IPS DF 6.9 (cell line): ENCODE data around the gene RETSAT.
"Not testable (repeated sequence)": the region's sequence is repeated elsewhere in the genome, so short reads cannot be mapped to it uniquely, and the experiment has no call there.

Experiments
- DNase-seq: peaks from one replicate; pipeline ENCODE4 v3.0.0-alpha.2; 2013; ENCODE audit warnings: low read depth, low spot score
- H3K27ac ChIP-seq: one replicate; pipeline ENCODE4 v1.5.1; 2013; ENCODE audit warnings: low read length, control low read depth
- H3K27me3 ChIP-seq: 2 replicates; pipeline ENCODE4 v1.6.1; 2013; ENCODE audit warnings: mild to moderate bottlenecking, low read length; ENCODE audit not compliant: control insufficient read depth, insufficient read depth
- H3K36me3 ChIP-seq: 2 replicates; pipeline ENCODE4 v1.6.1; 2013; ENCODE audit warnings: low read length; ENCODE audit not compliant: control insufficient read depth, insufficient read depth
- H3K4me1 ChIP-seq: 2 replicates; pipeline ENCODE4 v1.6.1; 2013; ENCODE audit warnings: low read length; ENCODE audit not compliant: control insufficient read depth, insufficient read depth
- H3K4me3 ChIP-seq: 2 replicates; pipeline ENCODE4 v1.5.1; 2013; ENCODE audit warnings: mild to moderate bottlenecking, low read length
- H3K9me3 ChIP-seq: 2 replicates; pipeline ENCODE4 v1.6.1; 2013; ENCODE audit warnings: low read length, inconsistent platforms; ENCODE audit not compliant: control insufficient read depth, insufficient read depth
- WGBS: extraction: QIAGEN DNeasy Blood & Tissue Kit; methylation state at CpG from one replicate; pipeline ENCODE4 v1.1.7; 2013; ENCODE audit warnings: mixed read lengths, missing lambda C conversion rate; ENCODE audit not compliant: insufficient read length, insufficient coverage; 5-methylcytosine and 5-hydroxymethylcytosine counted together

RETSAT gene

DNA sequence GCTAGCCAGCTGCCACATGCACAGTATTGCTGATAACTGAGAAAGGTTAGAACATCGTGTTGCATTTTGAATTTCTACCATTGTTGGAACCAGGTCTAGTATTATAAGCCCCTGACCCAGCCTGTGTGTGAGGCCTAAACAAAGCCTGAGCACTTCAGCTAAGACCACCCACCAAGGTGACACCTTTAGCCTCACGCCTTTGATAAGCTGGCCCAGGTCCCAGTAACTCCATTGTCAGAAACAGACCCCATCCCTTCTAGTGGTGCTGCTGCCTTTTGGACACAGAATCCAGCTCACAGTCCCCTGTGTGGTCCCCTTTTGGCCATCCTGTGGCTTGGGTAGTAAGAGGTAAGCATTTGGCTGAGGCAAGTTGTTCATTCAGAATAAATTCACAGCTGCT lies 1.9 kb upstream of the RETSAT start:
- Histone ChIP-seq H3K27ac (no peak overlapping the region), H3K4me1 (0 out of 2 replicates have a peak, but pooled peaks cover 3% of the 10 kb centered on the region), H3K36me3 (no peaks in the 10 kb centered on the region), H3K9me3 (no peaks in the 10 kb centered on the region), H3K27me3 (no peaks in the 10 kb centered on the region), H3K4me3 (no peak overlapping the region)
- no CpG with 5 or more reads among the region's 2 CpGs for WGBS
- DNase-seq, result no peak

DNA sequence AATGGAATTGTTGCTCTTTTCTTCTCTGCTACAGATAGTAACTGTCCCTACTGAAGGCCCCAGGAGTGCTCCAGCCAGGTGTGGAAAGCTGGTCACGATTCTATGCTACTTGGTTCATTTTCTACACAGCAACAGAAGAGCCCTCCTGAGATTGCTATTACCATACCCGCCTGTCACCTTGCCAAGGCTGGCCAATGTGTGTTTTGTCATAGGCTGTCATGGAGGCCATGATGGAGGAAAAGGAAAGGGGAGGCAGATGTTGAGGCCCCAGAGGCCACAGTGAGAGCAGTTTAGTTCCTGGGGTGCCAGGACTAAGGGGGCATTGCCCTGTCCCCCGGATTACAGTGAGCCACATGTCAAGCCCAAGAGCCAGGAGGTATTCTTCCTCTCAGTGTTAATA lies 1.2 kb upstream of the RETSAT start:
- Histone ChIP-seq H3K27me3 (no peaks in the 10 kb centered on the region), H3K4me3 (no peak overlapping the region), H3K36me3 (no peaks in the 10 kb centered on the region), H3K4me1 (0 out of 2 replicates have a peak, but pooled peaks cover 3% of the 10 kb centered on the region), H3K9me3 (no peaks in the 10 kb centered on the region), H3K27ac (no peak overlapping the region)
- no CpG with 5 or more reads among the region's 3 CpGs for WGBS
- no peak for DNase-seq

DNA sequence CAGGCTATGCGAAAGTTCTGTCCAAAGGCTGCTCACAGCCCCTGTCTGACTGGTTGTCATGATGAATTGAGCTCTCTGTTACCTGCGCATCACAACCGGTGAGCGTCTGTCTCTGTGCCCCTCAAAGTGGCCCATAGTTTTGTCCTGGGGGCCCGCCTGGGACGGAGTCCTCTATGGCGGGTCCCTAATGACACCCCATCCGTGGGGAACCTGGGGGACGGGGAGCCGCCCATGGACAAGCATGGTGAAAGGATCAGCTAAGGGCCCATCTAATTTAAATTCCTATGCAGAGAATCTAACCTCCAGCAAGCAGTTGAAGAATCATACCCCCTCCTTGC lies 714 bp upstream of the RETSAT start:
- DNase-seq, result no peak
- Histone ChIP-seq H3K27me3 (no peaks in the 10 kb centered on the region), H3K9me3 (no peaks in the 10 kb centered on the region), H3K4me1 (0 out of 2 replicates have a peak, but pooled peaks cover 3% of the 10 kb centered on the region), H3K27ac (no peak overlapping the region), H3K4me3 (peak overlapping the region; percentile 78; the same call in 1 of the 2 replicates), H3K36me3 (no peaks in the 10 kb centered on the region)
- no CpG with 5 or more reads among the region's 10 CpGs for WGBS

DNA sequence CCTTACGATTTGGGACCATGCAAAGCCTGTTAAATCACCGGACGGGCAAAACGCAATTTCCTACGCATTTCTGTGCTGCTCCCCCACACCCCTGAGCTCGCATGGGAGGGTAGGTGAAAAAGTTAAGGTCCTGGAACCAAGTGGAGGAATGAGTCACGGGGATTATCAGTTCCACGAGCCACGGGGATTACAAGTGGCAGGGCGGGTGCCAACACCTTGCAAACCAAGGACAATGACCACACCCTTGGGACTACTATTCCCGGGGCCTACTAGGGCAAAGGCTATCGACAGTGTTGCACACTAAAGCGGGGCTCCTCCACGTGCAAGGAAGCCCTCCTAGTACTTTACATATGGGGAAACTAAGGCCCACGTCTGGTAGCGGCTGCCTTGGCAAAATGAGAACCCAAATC lies 447 bp downstream of the RETSAT start:
- no peaks in the 10 kb centered on the region for H3K27me3 ChIP-seq
- no peak overlapping the region for H3K27ac ChIP-seq
- peak overlapping the region; percentile 54; the same call in 1 of the 2 replicates for H3K4me3 ChIP-seq
- 0 out of 2 replicates have a peak, but pooled peaks cover 3% of the 10 kb centered on the region for H3K4me1 ChIP-seq
- no peak for DNase-seq
- H3K9me3 ChIP-seq, result no peaks in the 10 kb centered on the region
- H3K36me3 ChIP-seq, result peaks cover 3% of the 10 kb centered on the region; the same call in 1 of the 2 replicates
- no CpG with 5 or more reads among the region's 16 CpGs for WGBS

DNA sequence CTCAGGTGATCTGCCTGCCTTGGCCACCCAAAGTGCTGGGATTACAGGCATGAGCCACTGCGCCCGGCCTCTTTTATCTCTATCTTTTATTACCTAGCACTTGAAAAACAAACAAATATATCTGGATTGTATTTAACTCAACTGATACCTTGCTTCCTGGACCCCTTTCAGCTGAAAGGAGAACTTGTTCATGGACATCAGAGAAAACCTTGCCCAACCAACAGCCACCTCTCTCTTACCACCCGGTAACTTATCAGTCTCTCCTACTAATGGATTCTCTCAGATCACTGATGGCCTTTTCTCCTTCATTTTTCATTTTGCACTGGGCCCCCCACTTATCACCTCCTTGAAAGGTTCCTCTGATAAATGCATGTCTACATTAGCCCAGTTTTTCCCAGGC lies 6.7 kb downstream of the RETSAT start:
- no peak overlapping the region for H3K27ac ChIP-seq
- H3K36me3 ChIP-seq, result peaks cover 3% of the 10 kb centered on the region; the same call in 1 of the 2 replicates
- H3K4me1 ChIP-seq, result no peaks in the 10 kb centered on the region
- H3K9me3 ChIP-seq, result no peaks in the 10 kb centered on the region
- WGBS, result no CpG with 5 or more reads among the region's 3 CpGs
- no peak for DNase-seq
- H3K27me3 ChIP-seq, result no peaks in the 10 kb centered on the region
- no peak overlapping the region for H3K4me3 ChIP-seq

DNA sequence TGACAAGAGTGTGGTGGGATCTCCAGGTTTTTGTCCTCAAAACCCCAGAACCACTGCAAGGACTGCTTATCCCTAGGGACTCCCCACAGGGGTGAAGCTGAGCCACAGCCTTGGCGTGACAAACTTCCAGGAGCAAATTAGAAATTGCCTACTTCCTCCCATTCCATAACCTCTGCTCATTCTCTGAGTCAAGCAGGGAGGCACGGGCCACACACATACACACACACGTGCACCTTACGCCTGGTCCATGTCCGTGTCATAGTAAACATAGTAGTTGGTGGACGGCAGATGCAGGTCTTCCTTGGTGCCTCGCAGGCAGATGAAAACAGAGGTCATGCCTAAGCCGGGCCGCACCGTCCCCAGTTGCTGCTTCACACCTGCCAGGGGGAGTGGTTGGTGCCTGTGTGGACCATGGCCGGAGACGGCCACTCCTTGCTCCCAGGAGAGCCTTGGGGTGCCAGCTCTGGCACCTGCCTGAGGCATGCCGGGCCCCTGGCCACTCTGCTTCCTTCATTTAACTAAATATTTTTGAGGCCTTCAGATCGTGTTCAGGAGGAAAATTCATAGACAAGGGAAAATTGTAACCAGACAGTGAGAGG lies 9.9 kb downstream of the RETSAT start:
- Histone ChIP-seq H3K9me3 (no peaks in the 10 kb centered on the region), H3K36me3 (no peaks in the 10 kb centered on the region), H3K4me3 (no peak overlapping the region), H3K27ac (no peak overlapping the region), H3K4me1 (no peaks in the 10 kb centered on the region; the same call in 1 of the 2 replicates), H3K27me3 (no peaks in the 10 kb centered on the region)
- DNase-seq, result no peak
- no CpG with 5 or more reads among the region's 14 CpGs for WGBS

DNA sequence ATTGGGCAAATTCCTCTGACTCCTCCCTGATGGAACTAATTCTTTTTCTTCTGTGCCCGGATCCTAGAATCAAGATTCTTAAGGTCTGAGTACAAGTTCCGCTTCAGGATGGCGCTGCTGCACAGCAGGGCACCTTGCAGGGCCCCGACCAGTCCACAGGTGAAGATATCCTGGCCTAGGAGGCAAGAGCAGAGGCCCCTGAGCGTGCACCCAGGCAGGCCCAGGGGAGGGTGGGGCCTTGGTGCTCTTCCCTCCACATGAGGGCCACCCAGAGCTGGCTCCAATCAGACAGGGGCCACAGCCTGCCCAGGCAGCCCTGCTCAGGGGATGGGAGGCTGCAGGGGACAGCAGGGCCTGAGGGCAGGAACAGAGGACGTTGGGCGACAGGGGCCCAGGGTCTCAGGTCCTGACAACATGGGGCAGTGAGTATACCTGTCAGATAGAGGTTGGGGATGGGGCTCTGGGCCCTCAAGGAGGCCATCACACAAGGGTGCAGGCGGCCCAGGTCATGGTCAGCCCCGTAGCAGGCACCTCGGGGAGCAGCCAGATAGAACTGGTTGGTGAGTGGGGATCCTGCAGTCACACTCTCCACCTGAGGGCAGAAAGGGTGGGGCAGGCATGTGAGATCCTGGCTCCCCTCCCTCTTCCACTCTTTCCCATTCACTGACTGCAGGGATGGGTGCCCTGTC lies 11.0 kb downstream of the RETSAT start:
- no CpG with 5 or more reads among the region's 10 CpGs for WGBS
- DNase-seq, H3K4me1 ChIP-seq: not testable (repeated sequence)

DNA sequence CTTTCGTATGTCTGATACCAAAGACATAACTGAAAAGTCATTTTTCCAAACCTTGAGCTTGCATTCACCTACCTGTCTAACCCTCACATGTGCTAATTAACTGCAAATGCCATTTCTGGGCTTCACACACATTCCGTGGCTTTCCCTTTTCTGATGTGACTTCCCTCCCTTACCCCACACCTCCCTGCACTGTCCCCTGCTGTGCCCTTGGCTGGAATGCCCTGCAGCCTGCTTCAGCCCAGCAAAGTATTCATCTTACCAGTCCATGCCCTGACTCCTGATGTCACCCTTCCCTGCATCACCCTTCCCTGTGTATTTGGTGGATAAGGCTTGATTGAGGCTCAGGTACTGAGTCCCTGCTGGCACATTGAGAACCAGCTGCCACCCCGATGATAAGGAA lies 12.2 kb downstream of the RETSAT start:
- Histone ChIP-seq H3K4me3 (no peak overlapping the region), H3K9me3 (no peaks in the 10 kb centered on the region), H3K27me3 (no peaks in the 10 kb centered on the region), H3K36me3 (no peaks in the 10 kb centered on the region), H3K4me1 (no peaks in the 10 kb centered on the region; the same call in 1 of the 2 replicates), H3K27ac (no peak overlapping the region)
- DNase-seq, result no peak
- no CpG with 5 or more reads among the region's 3 CpGs for WGBS

More for the DNA sequence above, 11.0 kb downstream of the RETSAT start:
- H3K27ac ChIP-seq, H3K9me3 ChIP-seq, H3K27me3 ChIP-seq, H3K4me3 ChIP-seq, H3K36me3 ChIP-seq: not testable (repeated sequence)

DNA sequence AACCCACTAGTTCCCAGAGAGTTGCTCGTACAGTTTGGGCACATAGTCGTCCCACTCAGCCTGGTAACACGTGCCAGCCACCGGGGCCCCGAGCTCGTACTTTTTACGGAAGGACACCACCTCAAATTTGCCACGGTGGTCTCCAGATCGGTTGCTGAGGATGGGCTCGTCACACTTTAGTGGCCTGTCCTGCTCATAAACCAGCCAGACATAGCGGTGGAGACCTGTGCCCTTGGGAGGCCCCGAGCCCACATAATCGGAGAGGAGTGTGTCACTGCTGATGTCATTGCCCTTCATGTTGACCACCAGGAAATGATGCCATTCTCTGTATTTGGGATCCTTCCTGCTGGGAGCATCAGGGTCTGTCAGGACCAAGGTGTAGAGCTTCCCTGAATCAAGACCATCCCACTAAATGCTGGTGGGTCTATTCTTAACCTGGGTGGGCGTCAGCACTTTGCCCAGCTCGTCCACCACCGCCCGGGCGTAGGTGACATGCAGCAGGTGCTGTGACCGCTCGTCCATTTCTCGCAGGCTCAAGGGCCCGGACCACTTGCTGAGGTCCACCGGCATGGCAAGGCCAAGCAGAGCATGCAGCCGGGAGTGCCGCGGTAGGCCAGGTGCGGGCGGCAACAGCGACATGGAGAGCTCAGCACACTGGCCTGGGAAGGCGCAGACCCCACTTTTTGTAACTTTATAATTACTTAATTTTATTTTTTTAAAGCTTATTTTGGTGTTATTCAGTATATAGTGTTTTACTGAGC lies 12.9 kb downstream of the RETSAT start:
- Histone ChIP-seq H3K4me3 (no peak overlapping the region), H3K27me3 (no peaks in the 10 kb centered on the region), H3K27ac (no peak overlapping the region), H3K36me3 (no peaks in the 10 kb centered on the region), H3K9me3 (no peaks in the 10 kb centered on the region), H3K4me1 (no peaks in the 10 kb centered on the region; the same call in 1 of the 2 replicates)
- WGBS, result no CpG with 5 or more reads among the region's 30 CpGs
- no peak for DNase-seq

DNA sequence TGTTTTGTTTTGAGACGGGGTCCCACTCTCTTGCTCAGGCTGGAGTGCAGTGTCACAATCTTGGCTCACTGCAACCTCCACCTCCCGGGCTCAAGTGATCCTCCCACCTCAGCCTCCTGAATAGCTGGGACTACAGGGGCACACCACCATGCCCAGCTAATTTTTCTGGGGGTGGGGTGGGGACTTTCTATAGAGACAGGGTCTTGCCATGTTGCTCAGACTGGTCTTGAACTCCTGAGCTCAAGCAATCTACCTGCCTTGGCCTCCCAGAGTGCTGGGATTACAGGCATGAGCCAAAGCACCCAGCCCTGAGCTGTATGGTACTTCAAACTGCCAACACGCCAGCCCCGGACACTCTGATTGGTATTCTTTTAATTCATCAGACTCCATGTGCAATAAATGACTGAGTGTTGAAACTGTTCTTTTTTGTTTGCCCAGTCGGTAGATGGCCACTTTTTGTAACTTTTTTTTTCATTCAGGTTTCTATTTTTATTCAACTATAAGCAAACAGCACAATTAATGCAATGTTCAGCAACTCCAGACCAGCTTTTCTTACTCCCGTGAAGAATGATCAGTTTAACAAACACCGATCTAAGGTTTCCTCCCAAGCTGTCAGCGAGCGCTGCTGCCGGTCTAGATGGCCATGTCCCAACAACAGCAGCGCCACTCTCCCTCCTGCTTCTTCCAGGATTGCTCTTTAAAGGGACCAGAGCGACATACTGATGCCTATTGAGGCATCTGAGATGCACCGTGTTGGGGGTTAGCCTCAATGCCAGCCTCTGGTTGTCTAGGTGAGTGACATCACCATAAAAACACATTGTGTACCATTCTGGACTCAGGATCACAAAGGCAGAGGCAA lies 14.1 kb downstream of the RETSAT start:
- WGBS, result no CpG with 5 or more reads among the region's 13 CpGs
- no peak overlapping the region for H3K27ac ChIP-seq
- DNase-seq, result no peak
- H3K9me3 ChIP-seq, result no peaks in the 10 kb centered on the region
- no peaks in the 10 kb centered on the region for H3K27me3 ChIP-seq
- no peaks in the 10 kb centered on the region; the same call in 1 of the 2 replicates for H3K4me1 ChIP-seq
- H3K4me3 ChIP-seq, result no peak overlapping the region
- H3K36me3 ChIP-seq, result no peaks in the 10 kb centered on the region
